GM12878 (cell line): Measurements from ENCODE around the gene NID1. TPM values are rescaled to one million over a fixed set of nuclear protein-coding genes. Genes with fewer than 3 reads are reported as not detected.

Source experiments
- ATAC-seq: fragments of 200-7000 bp; cut with Tn5 transposase; 3 replicates; pipeline ENCODE4 v1.9.1; 2020; ENCODE audit warnings: mild to moderate bottlenecking, moderate library complexity
- BruUV-seq: library from RNA; stranded (reverse); fragments of 400-500 nt; replicated peaks from 2 replicates; lab custom pipeline; 2021; lab: Mats Ljungman, UMichigan
- CTCF ChIA-PET: fragments of 300-600 bp; sonication (Branson Sonifier 250); formaldehyde crosslinking; extraction: SDS; loops from one replicate; lab custom pipeline; 2021; ENCODE audit warnings: inconsistent platforms; lab: Yijun Ruan, JAX
- POLR2A ChIA-PET: fragments of 350-600 bp; formaldehyde crosslinking; extraction: SDS; loops from one replicate; lab custom pipeline; 2021; ENCODE audit warnings: inconsistent platforms; lab: Charles Lee
- RAD21 ChIA-PET: fragments of 300-600 bp; sonication (Branson Sonifier 250); formaldehyde crosslinking; loops from one replicate; lab custom pipeline; 2023; ENCODE audit warnings: antibody characterized with exemption; ENCODE audit not compliant: unreplicated experiment; lab: Charles Lee
- SMC1A ChIA-PET: fragments of 300-600 bp; sonication (Branson Sonifier 250); formaldehyde crosslinking; loops from one replicate; lab custom pipeline; 2023; ENCODE audit not compliant: unreplicated experiment, uncharacterized antibody; lab: Charles Lee
- DNase-seq: peaks from one replicate; pipeline ENCODE4 v3.0.0-alpha.2; 2011; ENCODE audit warnings: low read depth, low spot score
- FAIRE-seq: peaks from 3 replicates; lab custom pipeline; 2011; peaks lifted over from hg19 to GRCh38; lab: Jason Lieb, UNC
- H2AFZ ChIP-seq: 2 replicates; pipeline ENCODE4 v1.6.0; 2011; ENCODE audit warnings: low read depth, low read length, control low read depth; ENCODE audit not compliant: control insufficient read depth
- H3K27ac ChIP-seq: 2 replicates; pipeline ENCODE4 v1.5.1; 2011; ENCODE audit warnings: control low read depth; ENCODE audit not compliant: control insufficient read depth, insufficient read depth
- H3K27me3 ChIP-seq, 2 experiments: replicated peaks in 1 of 2; 2 replicates each; pipeline versions ENCODE4 v1.6.0 to v1.6.1; 2011; ENCODE audit warnings: low read length in 1 of 2; ENCODE audit not compliant: control insufficient read depth in 2 of 2, insufficient read depth in 2 of 2
- H3K36me3 ChIP-seq, 2 experiments: 2 replicates each; pipeline ENCODE4 v1.5.1; 2011; ENCODE audit warnings: low read length in 1 of 2; ENCODE audit not compliant: control insufficient read depth in 2 of 2, insufficient read depth in 2 of 2
- H3K4me1 ChIP-seq: 2 replicates; pipeline ENCODE4 v1.6.1; 2011; ENCODE audit warnings: mild to moderate bottlenecking, low read length, moderate library complexity, mixed read lengths; ENCODE audit not compliant: control insufficient read depth, insufficient read depth
- H3K4me2 ChIP-seq: 2 replicates; pipeline ENCODE4 v1.6.0; 2011; ENCODE audit warnings: control low read depth; ENCODE audit not compliant: control insufficient read depth, insufficient read depth
- H3K4me3 ChIP-seq: fragments of 200-600 bp; sonication (generic); 2 replicates; pipeline ENCODE4 v1.5.1; 2016
- H3K79me2 ChIP-seq: 2 replicates; pipeline ENCODE4 v1.6.0; 2011; ENCODE audit warnings: low read length; ENCODE audit not compliant: control insufficient read depth, insufficient read depth
- H3K9ac ChIP-seq: 2 replicates; pipeline ENCODE4 v1.8.0; 2011; ENCODE audit warnings: low read length, control low read depth, mixed read lengths; ENCODE audit not compliant: control insufficient read depth, insufficient read depth
- H3K9me3 ChIP-seq: replicated peaks from 3 replicates; pipeline ENCODE4 v1.5.1; 2011; ENCODE audit warnings: mild to moderate bottlenecking, low read length; ENCODE audit not compliant: control insufficient read depth, insufficient read depth
- H4K20me1 ChIP-seq: 2 replicates; pipeline ENCODE4 v1.6.0; 2011; ENCODE audit not compliant: control insufficient read depth, insufficient read depth
- CBFB ChIP-seq: IDR thresholded peaks from 2 replicates; pipeline ENCODE4 v1.6.1; 2016; ENCODE audit warnings: antibody characterized with exemption, low read depth
- CBX5 ChIP-seq: sonication (generic); IDR thresholded peaks from 2 replicates; pipeline ENCODE4 v1.6.1; 2016; ENCODE audit warnings: low read depth, moderate library complexity, mild to moderate bottlenecking, inconsistent platforms
- CHD1 ChIP-seq: IDR thresholded peaks from 2 replicates; pipeline ENCODE4 v1.6.1; 2012; ENCODE audit warnings: low read depth, low read length, improper control_type of control experiment
- CHD2 ChIP-seq: IDR thresholded peaks from 2 replicates; pipeline ENCODE4 v1.6.1; 2011; ENCODE audit warnings: low read depth, low read length, improper control_type of control experiment, borderline replicate concordance
- ESRRA ChIP-seq: IDR thresholded peaks from 2 replicates; pipeline ENCODE4 v1.6.1; 2012; ENCODE audit warnings: mild to moderate bottlenecking, low read length, improper control_type of control experiment
- ETV6 ChIP-seq, 2 experiments: fragments of 450-650 bp in 1 of 2; IDR thresholded peaks in 1 of 2; conservative IDR thresholded peaks in 1 of 2; 2 replicates each; pipeline ENCODE4 v1.6.1; 2014; ENCODE audit warnings: antibody characterized with exemption in 1 of 2, borderline replicate concordance in 1 of 2, low read depth in 1 of 2, mild to moderate bottlenecking in 1 of 2, moderate library complexity in 1 of 2
- NBN ChIP-seq: fragments of 450-650 bp; IDR thresholded peaks from 2 replicates; pipeline ENCODE4 v1.6.1; 2016
- NFXL1 ChIP-seq: fragments of 450-650 bp; IDR thresholded peaks from 2 replicates; pipeline ENCODE4 v1.6.1; 2017; ENCODE audit warnings: antibody characterized with exemption, mild to moderate bottlenecking, borderline replicate concordance
- NR2C2 ChIP-seq: IDR thresholded peaks from 2 replicates; pipeline ENCODE4 v1.6.1; 2011; ENCODE audit warnings: borderline replicate concordance, low read depth; ENCODE audit not compliant: control insufficient read depth, insufficient read length
- RELA ChIP-seq: fragments of 450-650 bp; IDR thresholded peaks from 2 replicates; pipeline ENCODE4 v1.8.0; 2014; ENCODE audit warnings: borderline replicate concordance; ENCODE audit not compliant: partially characterized antibody
- SREBF2 ChIP-seq: IDR thresholded peaks from 2 replicates; pipeline ENCODE4 v1.6.1; 2012; ENCODE audit warnings: mild to moderate bottlenecking, low read length
- SRF ChIP-seq, 2 experiments: IDR thresholded peaks; 2 replicates each; pipeline ENCODE4 v1.6.1; 2011; ENCODE audit warnings: low read depth in 2 of 2, low read length in 2 of 2, mild to moderate bottlenecking in 1 of 2, moderate library complexity in 1 of 2
- STAT3 ChIP-seq: IDR thresholded peaks from 2 replicates; pipeline ENCODE4 v1.6.1; 2011; ENCODE audit warnings: low read depth, low read length, improper control_type of control experiment
- TAF1 ChIP-seq: IDR thresholded peaks from 2 replicates; pipeline ENCODE4 v1.6.1; 2011; ENCODE audit warnings: mild to moderate bottlenecking, low read depth, low read length, borderline replicate concordance
- TCF3 ChIP-seq: IDR thresholded peaks from 2 replicates; pipeline ENCODE4 v1.6.1; 2012; ENCODE audit warnings: low read depth, mild to moderate bottlenecking, low read length, borderline replicate concordance; ENCODE audit not compliant: insufficient read depth
- TCF7 ChIP-seq: IDR thresholded peaks from 2 replicates; pipeline ENCODE4 v1.6.1; 2014; ENCODE audit warnings: antibody characterized with exemption, borderline replicate concordance
- ZNF622 ChIP-seq: fragments of 450-650 bp; IDR thresholded peaks from 2 replicates; pipeline ENCODE4 v1.6.1; 2017; ENCODE audit warnings: mild to moderate bottlenecking, inconsistent platforms
- WGBS: methylation state at CpG from one replicate; pipeline ENCODE4 v1.1.6; 2016; ENCODE audit warnings: low lambda C conversion rate; ENCODE audit not compliant: insufficient replicate concordance, insufficient coverage; ENCODE audit errors: missing lambda C conversion rate; 5-methylcytosine and 5-hydroxymethylcytosine counted together
- in situ Hi-C: fragments of 300-500 bp; cut with MboI; formaldehyde crosslinking; loops from 9 replicates; pipeline ENCODE4 v1.14.3; 2018; ENCODE audit warnings: mixed read lengths
- intact Hi-C: fragments of 100-400 bp; cut with micrococcal nuclease; formaldehyde crosslinking; loops from one replicate; pipeline ENCODE4 v1.14.2; 2022; ENCODE audit not compliant: unreplicated experiment
- polyA plus RNA-seq, 11 experiments: library from polyadenylated mRNA; depleted of rRNA in 4 of 11; unstranded in 6 of 11; stranded (reverse) in 5 of 11; fragments of >200 nt; fragmentation: Nextera tagmentation in 4 of 11; fragmentation: Illumina TruSeq in 1 of 11; extraction: Ambion mirVana in 4 of 11; extraction: Trizol in 1 of 11; gene quantifications; 1 replicate in 1 of 11; 2 replicates in 10 of 11; pipeline versions ENCODE4 v1.2.1 to v1.2.3, GENCODE V29; 2011 to 2016; ENCODE audit warnings: inconsistent platforms in 2 of 11, missing spikeins in 2 of 11, low read depth in 1 of 11
- total RNA-seq, 4 experiments: library from RNA; depleted of rRNA in 3 of 4; stranded (reverse); fragments of >200 nt in 3 of 4; fragmentation: Illumina TruSeq in 1 of 4; extraction: Trizol in 1 of 4; gene quantifications; 2 replicates each; pipeline versions ENCODE4 v1.2.1 to v1.2.3, GENCODE V29; 2013 to 2021
- TF ChIP-seq, protein P1 (sequence below): fragments of 450-650 bp; formaldehyde crosslinking; IDR thresholded peaks from 2 replicates; pipeline ENCODE4 v1.4.0; 2022; ENCODE audit warnings: mild to moderate bottlenecking, moderate library complexity
- TF ChIP-seq, protein P2 (sequence below): fragments of 450-650 bp; IDR thresholded peaks from 2 replicates; pipeline ENCODE4 v1.6.1; 2017; ENCODE audit warnings: mild to moderate bottlenecking

Gene NID1
- total and polyA plus RNA-seq, 10 of the 15 experiments (the other 5 are each of a cell fraction or from before 2014, with no cell fraction given): 4.2 to 25.7 (median 11.3) TPM

DNA sequence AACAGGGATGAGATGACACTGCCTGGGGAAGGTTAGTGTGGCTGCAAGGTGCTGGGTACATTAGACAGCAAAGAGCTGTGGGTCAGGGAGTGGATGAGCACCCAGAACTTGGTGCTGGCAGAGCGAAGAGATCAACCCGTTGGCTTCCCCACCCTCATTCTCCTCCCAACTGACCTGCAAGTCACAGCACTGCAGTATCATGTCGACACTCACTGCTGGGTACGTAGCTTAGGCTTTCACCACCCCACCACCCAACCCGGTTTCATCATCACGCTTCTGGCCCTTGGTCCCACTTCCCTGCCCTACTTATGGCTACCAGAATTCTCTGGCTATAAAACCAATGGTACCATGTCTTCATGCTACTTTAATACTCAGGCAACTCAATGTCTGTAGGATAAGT lies 124.6 kb downstream of the NID1 start:
- no peaks in the 10 kb centered on the region for H3K27me3 ChIP-seq
- FAIRE-seq (no peak), DNase-seq (no peak), ATAC-seq (no peak)
- ChIA-PET SMC1A (interaction anchor here (0.7 to 3.1 kb wide), 11 partner anchors 8 to 85 kb away, joined by 3 to 10 read pairs (median 4); partner anchors contain the start of gene LYST), POLR2A (interaction anchor here (1.0 kb wide), 1 partner anchor 50 kb away, joined by 3 read pairs; no protein-coding TSS in a partner anchor), RAD21 (interaction anchor here (1.1 kb wide), 1 partner anchor 14 kb away, joined by 4 read pairs; no protein-coding TSS in a partner anchor), CTCF (interaction anchor here (1.2 to 1.9 kb wide), 3 partner anchors 13 to 97 kb away, joined by 4 to 6 read pairs (median 5); no protein-coding TSS in a partner anchor)
- H4K20me1 ChIP-seq: no peaks in the 10 kb centered on the region
- H3K9ac ChIP-seq: no peak overlapping the region
- H3K36me3 ChIP-seq: no peaks in the 10 kb centered on the region
- peaks cover 20% of the 10 kb centered on the region for H3K4me1 ChIP-seq
- 86% methylated on average over 6 of the region's 6 CpGs for WGBS
- no peak overlapping the region for H3K4me3 ChIP-seq
- no peaks in the 10 kb centered on the region for H3K79me2 ChIP-seq
- in situ Hi-C loops: no loop called here
- no peak overlapping the region for H3K4me2 ChIP-seq
- BruUV-seq: no TSS peak
- no peak for TF ChIP-seq ESRRA
- no peak for TF ChIP-seq CHD2
- TF ChIP-seq SREBF2: no peak
- TF ChIP-seq NBN: no peak
- no peak for TF ChIP-seq NFXL1
- no peak for TF ChIP-seq CBFB
- TF ChIP-seq ZNF622: no peak
- TF ChIP-seq ETV6 (conservative IDR thresholded peaks at IDR 0.05 in 1 of 2, IDR thresholded peaks at IDR 0.05 in 1 of 2; ENCODE audit: borderline replicate concordance in 1 of 2, low read depth in 1 of 2): no peak
- no peak for TF ChIP-seq TCF3
- no peak for TF ChIP-seq CHD1
- TF ChIP-seq SRF (IDR thresholded peaks at IDR 0.05; ENCODE audit: low read depth in 2 of 2, low read length in 2 of 2): no peak
- TF ChIP-seq NR2C2: no peak
- no peak for TF ChIP-seq STAT3
- no peak for TF ChIP-seq TAF1
- TF ChIP-seq RELA: no peak
- TF ChIP-seq CBX5: no peak
- TF ChIP-seq, protein P1, sequence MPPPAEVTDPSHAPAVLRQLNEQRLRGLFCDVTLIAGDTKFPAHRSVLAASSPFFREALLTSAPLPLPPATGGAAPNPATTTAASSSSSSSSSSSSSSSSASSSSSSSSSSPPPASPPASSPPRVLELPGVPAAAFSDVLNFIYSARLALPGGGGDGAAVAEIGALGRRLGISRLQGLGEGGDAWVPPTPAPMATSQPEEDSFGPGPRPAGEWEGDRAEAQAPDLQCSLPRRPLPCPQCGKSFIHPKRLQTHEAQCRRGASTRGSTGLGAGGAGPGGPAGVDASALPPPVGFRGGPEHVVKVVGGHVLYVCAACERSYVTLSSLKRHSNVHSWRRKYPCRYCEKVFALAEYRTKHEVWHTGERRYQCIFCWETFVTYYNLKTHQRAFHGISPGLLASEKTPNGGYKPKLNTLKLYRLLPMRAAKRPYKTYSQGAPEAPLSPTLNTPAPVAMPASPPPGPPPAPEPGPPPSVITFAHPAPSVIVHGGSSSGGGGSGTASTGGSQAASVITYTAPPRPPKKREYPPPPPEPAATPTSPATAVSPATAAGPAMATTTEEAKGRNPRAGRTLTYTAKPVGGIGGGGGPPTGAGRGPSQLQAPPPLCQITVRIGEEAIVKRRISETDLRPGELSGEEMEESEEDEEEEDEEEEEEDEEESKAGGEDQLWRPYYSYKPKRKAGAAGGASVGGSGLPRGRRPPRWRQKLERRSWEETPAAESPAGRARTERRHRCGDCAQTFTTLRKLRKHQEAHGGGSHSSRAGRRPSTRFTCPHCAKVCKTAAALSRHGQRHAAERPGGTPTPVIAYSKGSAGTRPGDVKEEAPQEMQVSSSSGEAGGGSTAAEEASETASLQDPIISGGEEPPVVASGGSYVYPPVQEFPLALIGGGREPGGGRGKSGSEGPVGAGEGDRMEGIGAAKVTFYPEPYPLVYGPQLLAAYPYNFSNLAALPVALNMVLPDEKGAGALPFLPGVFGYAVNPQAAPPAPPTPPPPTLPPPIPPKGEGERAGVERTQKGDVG (CRISPR knock-in tag): no peak
- TF ChIP-seq TCF7: no peak
- TF ChIP-seq, protein P2, sequence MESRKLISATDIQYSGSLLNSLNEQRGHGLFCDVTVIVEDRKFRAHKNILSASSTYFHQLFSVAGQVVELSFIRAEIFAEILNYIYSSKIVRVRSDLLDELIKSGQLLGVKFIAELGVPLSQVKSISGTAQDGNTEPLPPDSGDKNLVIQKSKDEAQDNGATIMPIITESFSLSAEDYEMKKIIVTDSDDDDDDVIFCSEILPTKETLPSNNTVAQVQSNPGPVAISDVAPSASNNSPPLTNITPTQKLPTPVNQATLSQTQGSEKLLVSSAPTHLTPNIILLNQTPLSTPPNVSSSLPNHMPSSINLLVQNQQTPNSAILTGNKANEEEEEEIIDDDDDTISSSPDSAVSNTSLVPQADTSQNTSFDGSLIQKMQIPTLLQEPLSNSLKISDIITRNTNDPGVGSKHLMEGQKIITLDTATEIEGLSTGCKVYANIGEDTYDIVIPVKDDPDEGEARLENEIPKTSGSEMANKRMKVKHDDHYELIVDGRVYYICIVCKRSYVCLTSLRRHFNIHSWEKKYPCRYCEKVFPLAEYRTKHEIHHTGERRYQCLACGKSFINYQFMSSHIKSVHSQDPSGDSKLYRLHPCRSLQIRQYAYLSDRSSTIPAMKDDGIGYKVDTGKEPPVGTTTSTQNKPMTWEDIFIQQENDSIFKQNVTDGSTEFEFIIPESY: no peak
- H3K27ac ChIP-seq: no peak overlapping the region
- intact Hi-C loops: no loop called here
- H2AFZ ChIP-seq: no peak overlapping the region
- H3K9me3 ChIP-seq: no peaks in the 10 kb centered on the region
